Thoracic aorta (tissue), 2 donors: ENCODE measurements around the gene TRERF1. TPM values are rescaled to one million over a fixed set of nuclear protein-coding genes. Genes with fewer than 3 reads are reported as not detected.

ENCODE experiments used
- ATAC-seq: fragments of 150-250 bp; one replicate; pipeline ENCODE4 v1.8.0; 2017; ENCODE audit warnings: low read depth; ENCODE audit not compliant: insufficient number of reproducible peaks, low FRiP score
- DNase-seq: peaks from one replicate; pipeline ENCODE4 v3.0.0-alpha.2; 2020; ENCODE audit warnings: low spot score
- H3K27ac ChIP-seq, 2 donors: fragments of 200-600 bp; sonication (generic); 1 replicate in 1 of 2; 2 replicates in 1 of 2; pipeline ENCODE4 v1.5.1; 2016; ENCODE audit warnings: mild to moderate bottlenecking in 2 of 2, moderate library complexity in 2 of 2
- H3K27me3 ChIP-seq: fragments of 200-600 bp; sonication (generic); replicated peaks from 2 replicates; pipeline ENCODE4 v1.6.0; 2016; ENCODE audit warnings: mild to moderate bottlenecking; ENCODE audit not compliant: insufficient read depth
- H3K36me3 ChIP-seq: fragments of 200-600 bp; sonication (generic); one replicate; pipeline ENCODE4 v1.5.1; 2016
- H3K4me1 ChIP-seq, 2 donors: fragments of 200-600 bp; sonication (generic); 1 replicate in 1 of 2; 2 replicates in 1 of 2; pipeline versions ENCODE4 v1.5.1 to v1.6.0; 2016; ENCODE audit warnings: low read depth in 2 of 2, mild to moderate bottlenecking in 1 of 2; ENCODE audit not compliant: control insufficient read depth in 1 of 2
- H3K4me3 ChIP-seq: fragments of 200-600 bp; sonication (generic); 2 replicates; pipeline ENCODE4 v1.5.1; 2016; ENCODE audit warnings: mild to moderate bottlenecking
- H3K9me3 ChIP-seq: fragments of 200-600 bp; sonication (generic); 2 replicates; pipeline ENCODE4 v1.5.1; 2016
- CTCF ChIP-seq: fragments of 200-600 bp; sonication (generic); IDR thresholded peaks from one replicate; pipeline ENCODE4 v1.5.1; 2019; ENCODE audit warnings: antibody characterized with exemption
- total RNA-seq, 2 donors: library from RNA; depleted of rRNA; stranded (reverse); fragments of >200 nt; gene quantifications; one replicate each; pipeline versions ENCODE4 v1.1.0 to v1.2.3, GENCODE V29; 2016

The TRERF1 gene
- total RNA-seq, 2 donors from 2014 or later = 4.6 to 5.0 TPM

DNA sequence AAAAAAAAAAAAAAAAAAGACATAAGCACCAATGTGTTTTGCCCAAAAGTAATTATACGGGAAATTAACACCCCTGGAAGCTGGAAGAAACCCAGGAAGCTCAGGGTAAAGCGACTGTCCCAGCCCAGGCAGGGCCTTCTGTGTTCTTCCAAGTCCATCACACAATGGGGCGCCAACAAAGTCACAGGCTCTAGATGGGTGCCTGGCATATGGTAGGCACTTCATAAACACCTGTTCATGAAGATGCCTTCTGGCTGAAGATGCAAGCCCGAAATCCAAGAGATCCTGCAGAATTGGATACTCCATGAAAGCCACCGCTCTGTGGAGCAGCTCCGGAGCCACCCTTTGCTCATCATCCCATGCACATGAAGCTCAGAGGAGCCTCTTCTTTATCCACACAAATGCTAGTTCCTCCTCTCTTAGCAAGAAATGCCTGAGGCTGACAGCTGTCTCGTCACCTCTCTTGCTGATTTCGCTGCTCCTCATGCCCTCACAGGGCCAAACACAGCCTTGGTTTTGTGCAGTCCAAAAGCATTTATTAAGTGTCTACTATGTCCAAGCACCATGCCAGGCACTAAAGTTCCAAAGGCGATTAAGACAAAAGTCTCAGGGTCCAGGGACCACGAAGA is 76.6 kb downstream of the TRERF1 start:
- Histone ChIP-seq H3K27me3 (no peaks in the 10 kb centered on the region), H3K36me3 (no peaks in the 10 kb centered on the region), H3K9me3 (no peaks in the 10 kb centered on the region), H3K27ac (no peak overlapping the region), H3K4me1 (no peaks in the 10 kb centered on the region), H3K4me3 (no peak overlapping the region)
- TF ChIP-seq CTCF = no peak
- DNase-seq = no peak
- ATAC-seq = no peak

- DNase-seq (no peak), ATAC-seq (no peak)
- no peak for TF ChIP-seq CTCF
These were observed 77.6 kb downstream of the TRERF1 start for GRCh38 chr6:42374018-42374669.

GRCh38 chr6:42372699-42373098 is 79.0 kb downstream of the TRERF1 start:
- Histone ChIP-seq H3K9me3 (no peaks in the 10 kb centered on the region), H3K4me3 (no peak overlapping the region), H3K27me3 (no peaks in the 10 kb centered on the region), H3K4me1 (no peaks in the 10 kb centered on the region), H3K27ac (no peak overlapping the region), H3K36me3 (no peaks in the 10 kb centered on the region)
- no peak for ATAC-seq
- no peak for DNase-seq
- TF ChIP-seq CTCF = no peak

More at GRCh38 chr6:42374018-42374669, 77.6 kb downstream of the TRERF1 start:
- Histone ChIP-seq H3K36me3 (no peaks in the 10 kb centered on the region), H3K27ac (no peak overlapping the region), H3K27me3 (no peaks in the 10 kb centered on the region), H3K4me1 (no peaks in the 10 kb centered on the region), H3K9me3 (no peaks in the 10 kb centered on the region), H3K4me3 (no peak overlapping the region)

GRCh38 chr6:42370323-42370985 is 81.3 kb downstream of the TRERF1 start:
- H3K36me3 ChIP-seq = no peaks in the 10 kb centered on the region
- TF ChIP-seq CTCF = no peak
- H3K27me3 ChIP-seq = no peaks in the 10 kb centered on the region

DNA sequence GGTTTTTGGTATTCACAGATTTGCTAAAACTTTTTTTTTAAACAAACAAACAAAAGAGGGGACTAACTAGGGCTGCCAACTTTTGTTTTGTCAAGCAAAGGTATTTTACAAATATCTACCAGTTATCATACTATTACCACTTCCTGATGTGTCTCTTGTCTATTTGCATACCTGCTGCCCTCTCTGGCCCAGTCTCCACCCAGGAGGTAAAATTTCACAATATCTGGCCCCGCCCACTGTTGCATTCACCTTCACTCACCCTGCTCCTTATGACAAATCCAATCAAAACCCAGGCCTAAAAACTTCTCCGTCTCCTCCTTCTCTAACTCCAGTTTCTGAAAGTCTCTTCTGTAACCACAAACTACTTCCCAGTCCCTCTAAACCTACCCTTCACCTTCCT is 82.2 kb downstream of the TRERF1 start:
- DNase-seq (no peak), ATAC-seq (no peak)
- Histone ChIP-seq H3K9me3 (no peaks in the 10 kb centered on the region), H3K4me1 (no peaks in the 10 kb centered on the region), H3K4me3 (no peak overlapping the region), H3K27me3 (no peaks in the 10 kb centered on the region), H3K36me3 (no peaks in the 10 kb centered on the region), H3K27ac (no peak overlapping the region)
- no peak for TF ChIP-seq CTCF

More at GRCh38 chr6:42370323-42370985, 81.3 kb downstream of the TRERF1 start:
- ATAC-seq (no peak), DNase-seq (no peak)
- H3K4me3 ChIP-seq = no peak overlapping the region
- H3K27ac ChIP-seq = no peak overlapping the region
- H3K4me1 ChIP-seq = no peaks in the 10 kb centered on the region
- no peaks in the 10 kb centered on the region for H3K9me3 ChIP-seq
